Measurements from ENCODE around the gene TEX35. TPM values are rescaled to one million over a fixed set of nuclear protein-coding genes. Genes with fewer than 3 reads are reported as not detected.

The TEX35 gene
- total RNA-seq, 1 experiment from 2014 or later: not detected

- Histone ChIP-seq H4K20me1 (ENCODE audit: low read length) (no peaks in the 10 kb centered on the region), H3K4me2 (ENCODE audit: low read length) (no peak overlapping the region), H2AFZ (ENCODE audit: low read length) (no peak overlapping the region), H3K9me3 (ENCODE audit: low read length) (no peaks in the 10 kb centered on the region), H3K9me2 (replicated peaks; ENCODE audit: low read length) (no peaks in the 10 kb centered on the region), H3K79me2 (ENCODE audit: low read length) (no peaks in the 10 kb centered on the region), H3F3A (ENCODE audit: low read length, unreplicated experiment) (no peaks in the 10 kb centered on the region), H3K9ac (ENCODE audit: low read length) (no peak overlapping the region), H3K27me3 (ENCODE audit: low read length) (no peaks in the 10 kb centered on the region), H3K36me3 (ENCODE audit: low read depth, low read length) (no peaks in the 10 kb centered on the region), H3K27ac (ENCODE audit: low read length) (no peak overlapping the region), H3K4me1 (ENCODE audit: insufficient read depth, low read length) (no peaks in the 10 kb centered on the region), H3K4me3 (ENCODE audit: low read length) (no peak overlapping the region)
- POLR2A ChIA-PET (ENCODE audit: unreplicated experiment): no interaction called here
- ATAC-seq (no peak), DNase-seq (no peak)
- CTCF ChIA-PET: no interaction called here
- TF ChIP-seq EZH2 (IDR thresholded peaks at IDR 0.05; ENCODE audit: low read length, unreplicated experiment) (no peak), EZH2phosphoT487 (IDR thresholded peaks at IDR 0.05; ENCODE audit: borderline replicate concordance, low read length) (no peak), CTCF (conservative IDR thresholded peaks at IDR 0.05; ENCODE audit: low read depth, low read length) (no peak)
- intact Hi-C loops (cut with micrococcal nuclease): no loop called here
- no TSS peak for BruUV-seq (replicated peaks)
Observed at GRCh38 chr1:178506669-178507068, 6.2 kb upstream of the TEX35 start.

- Histone ChIP-seq H3K9me2 (replicated peaks; ENCODE audit: low read length) (no peaks in the 10 kb centered on the region), H3F3A (ENCODE audit: low read length, unreplicated experiment) (no peaks in the 10 kb centered on the region), H3K27ac (ENCODE audit: low read length) (no peak overlapping the region), H3K4me1 (ENCODE audit: insufficient read depth, low read length) (no peaks in the 10 kb centered on the region), H3K4me2 (ENCODE audit: low read length) (no peak overlapping the region), H3K36me3 (ENCODE audit: low read depth, low read length) (no peaks in the 10 kb centered on the region), H4K20me1 (ENCODE audit: low read length) (no peaks in the 10 kb centered on the region), H3K27me3 (ENCODE audit: low read length) (no peaks in the 10 kb centered on the region), H3K4me3 (ENCODE audit: low read length) (no peak overlapping the region), H3K9me3 (ENCODE audit: low read length) (no peaks in the 10 kb centered on the region), H2AFZ (ENCODE audit: low read length) (no peak overlapping the region), H3K79me2 (ENCODE audit: low read length) (no peaks in the 10 kb centered on the region), H3K9ac (ENCODE audit: low read length) (no peak overlapping the region)
- ATAC-seq (no peak), DNase-seq (no peak)
- TF ChIP-seq EZH2 (IDR thresholded peaks at IDR 0.05; ENCODE audit: low read length, unreplicated experiment) (no peak), CTCF (conservative IDR thresholded peaks at IDR 0.05; ENCODE audit: low read depth, low read length) (no peak), EZH2phosphoT487 (IDR thresholded peaks at IDR 0.05; ENCODE audit: borderline replicate concordance, low read length) (no peak)
- ChIA-PET CTCF (no interaction called here), POLR2A (ENCODE audit: unreplicated experiment) (no interaction called here)
- intact Hi-C loops (cut with micrococcal nuclease): no loop called here
- BruUV-seq (replicated peaks): no TSS peak
Observed at GRCh38 chr1:178509414-178510007, 3.4 kb upstream of the TEX35 start.

GRCh38 chr1:178510155-178510554 lies 2.8 kb upstream of the TEX35 start:
- no TSS peak for BruUV-seq (replicated peaks)
- ChIA-PET POLR2A (ENCODE audit: unreplicated experiment) (no interaction called here), CTCF (no interaction called here)
- Histone ChIP-seq H3K9me2 (replicated peaks; ENCODE audit: low read length) (no peaks in the 10 kb centered on the region), H3K27me3 (ENCODE audit: low read length) (no peaks in the 10 kb centered on the region), H3K79me2 (ENCODE audit: low read length) (no peaks in the 10 kb centered on the region), H3F3A (ENCODE audit: low read length, unreplicated experiment) (no peaks in the 10 kb centered on the region), H3K4me3 (ENCODE audit: low read length) (no peak overlapping the region), H3K9ac (ENCODE audit: low read length) (no peak overlapping the region), H3K4me1 (ENCODE audit: insufficient read depth, low read length) (no peaks in the 10 kb centered on the region), H2AFZ (ENCODE audit: low read length) (no peak overlapping the region), H3K36me3 (ENCODE audit: low read depth, low read length) (no peaks in the 10 kb centered on the region), H4K20me1 (ENCODE audit: low read length) (no peaks in the 10 kb centered on the region), H3K4me2 (ENCODE audit: low read length) (no peak overlapping the region), H3K9me3 (ENCODE audit: low read length) (no peaks in the 10 kb centered on the region), H3K27ac (ENCODE audit: low read length) (no peak overlapping the region)
- ATAC-seq: no peak
- TF ChIP-seq EZH2phosphoT487 (IDR thresholded peaks at IDR 0.05; ENCODE audit: borderline replicate concordance, low read length): no peak
- TF ChIP-seq EZH2 (IDR thresholded peaks at IDR 0.05; ENCODE audit: low read length, unreplicated experiment): no peak
- no peak for TF ChIP-seq CTCF (conservative IDR thresholded peaks at IDR 0.05; ENCODE audit: low read depth, low read length)
- intact Hi-C loops (cut with micrococcal nuclease): no loop called here
- no peak for DNase-seq

Measured in PC-3 (cell line).